Ammon's horn (tissue), 1 donor: ENCODE data around the gene PER1.

Experiments used
- DNase-seq: peaks from one replicate; pipeline ENCODE4 v3.0.0-alpha.2; 2016; ENCODE audit warnings: low spot score

The PER1 gene

DNA sequence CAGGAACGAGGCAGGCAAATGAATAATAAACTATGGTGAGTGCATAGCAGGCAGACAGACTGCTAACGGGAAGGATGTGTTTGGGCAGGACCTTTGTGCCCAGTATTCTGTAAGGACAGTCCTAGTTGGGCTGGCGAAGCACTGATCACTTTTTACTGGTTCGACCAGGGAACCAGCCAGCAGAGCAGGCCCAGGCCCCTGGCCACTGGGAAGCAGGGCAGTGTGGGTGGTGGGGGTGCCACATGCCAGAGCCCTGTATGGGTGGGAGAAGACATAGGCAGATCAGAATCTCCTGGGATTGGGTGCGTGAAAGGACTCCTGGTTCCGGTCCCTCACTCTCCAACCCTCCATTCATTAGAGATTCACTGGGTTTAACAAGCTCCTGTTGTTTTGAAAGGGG is 14.5 kb upstream of the PER1 start:
- no peak for DNase-seq

DNA sequence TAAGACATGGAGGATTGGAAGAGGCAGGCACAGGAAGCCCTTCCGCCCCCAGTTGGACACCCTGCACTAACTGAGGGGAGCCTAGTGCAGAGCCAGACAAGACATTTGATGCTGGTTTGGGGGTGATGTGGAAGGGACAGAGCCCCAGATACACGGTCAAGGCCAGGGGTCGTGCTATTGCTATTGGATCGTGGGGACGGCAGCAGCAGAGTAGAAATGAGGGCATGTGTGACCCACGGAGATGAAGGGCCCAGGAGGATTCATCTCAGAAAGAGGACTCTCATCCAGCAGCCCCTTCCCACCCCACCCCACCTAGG is 12.6 kb upstream of the PER1 start:
- no peak for DNase-seq

DNA sequence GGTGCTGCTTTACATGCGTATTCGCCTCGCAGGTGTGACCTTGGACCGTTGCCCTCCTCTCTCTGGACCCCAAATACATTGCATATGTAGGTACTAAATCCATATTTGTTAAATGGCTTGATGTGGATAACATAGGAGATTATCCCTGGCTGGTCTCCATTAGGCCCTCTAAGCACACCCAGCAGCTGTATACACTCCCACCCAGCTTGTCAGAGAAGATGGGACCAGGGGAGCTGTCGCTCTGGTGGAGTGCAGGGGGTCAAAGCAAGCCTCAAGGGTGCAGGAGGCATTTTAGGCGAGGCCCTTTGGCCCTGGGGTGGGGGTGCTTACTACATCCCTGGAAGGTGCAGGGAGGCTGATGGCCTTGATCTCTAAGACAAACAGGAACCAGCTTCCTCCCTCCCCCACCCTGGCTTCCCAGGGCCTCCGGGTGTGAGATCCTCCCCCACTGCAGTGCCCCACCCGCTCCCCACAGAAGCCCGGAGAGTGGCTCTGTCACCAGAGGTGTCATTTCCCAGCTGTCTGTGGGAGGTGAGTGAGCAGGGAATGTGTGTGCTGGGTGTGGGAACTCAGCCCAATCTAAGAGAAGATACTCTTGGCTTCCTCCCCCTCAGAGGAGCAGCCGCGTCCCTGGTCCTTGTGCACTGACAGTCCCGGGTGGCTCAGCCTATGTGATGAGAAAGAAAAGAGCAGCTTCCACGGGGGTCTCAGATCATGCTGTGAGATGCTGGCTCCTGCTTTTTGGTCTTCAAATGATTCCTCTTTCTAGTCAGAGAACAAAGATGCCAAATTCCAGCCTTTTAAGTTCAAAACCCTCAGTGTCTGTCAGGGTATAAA is 12.0 kb upstream of the PER1 start:
- peak; percentile 63 for DNase-seq

DNA sequence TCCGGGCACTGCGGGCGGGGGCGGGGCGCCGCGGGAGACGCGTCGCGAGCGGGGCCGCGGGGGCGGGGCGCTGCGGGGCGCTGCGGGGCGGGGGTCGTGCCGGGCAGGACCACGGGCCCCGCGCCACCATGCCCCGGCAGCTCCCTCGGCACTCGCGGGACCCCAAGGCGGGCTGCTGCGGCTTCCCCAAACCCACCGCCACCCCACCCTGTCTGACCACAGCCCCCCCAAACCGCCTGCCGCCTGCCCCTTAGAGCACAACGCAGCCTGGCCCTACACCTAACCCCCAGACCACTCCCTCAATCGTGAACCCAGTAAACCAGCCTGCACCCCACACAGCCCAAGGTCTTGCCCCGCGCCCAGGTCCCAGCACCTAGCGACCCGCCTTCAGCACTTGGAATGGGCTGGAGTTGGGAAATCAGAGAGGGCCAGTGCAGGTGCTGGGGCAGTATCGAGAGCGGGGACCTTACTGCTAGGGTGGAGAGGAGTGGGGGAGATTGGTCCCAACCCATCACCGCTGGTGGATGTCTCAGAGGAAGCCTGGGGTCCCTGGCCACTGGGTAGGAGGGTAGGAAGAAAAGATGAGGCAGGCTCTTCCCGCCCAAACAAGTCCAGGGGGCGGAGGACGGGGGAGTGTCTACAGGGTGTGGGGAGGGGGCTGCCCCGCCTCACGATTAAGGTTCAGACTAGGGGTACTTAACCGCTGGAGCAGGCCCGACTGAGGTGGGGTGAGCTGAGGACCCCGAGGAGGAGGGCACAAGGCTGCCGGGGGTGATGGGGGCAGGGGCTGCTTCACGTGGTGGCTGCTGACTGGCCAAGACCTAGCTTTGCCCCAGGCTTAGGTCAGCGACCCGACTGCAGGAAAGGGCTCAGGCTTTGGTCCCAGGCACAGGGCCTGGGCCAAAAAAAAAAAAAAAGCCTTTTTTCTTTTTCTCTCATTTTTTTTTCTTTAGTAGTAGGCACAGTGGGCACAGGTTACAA is 11.1 kb upstream of the PER1 start:
- DNase-seq, result no peak

DNA sequence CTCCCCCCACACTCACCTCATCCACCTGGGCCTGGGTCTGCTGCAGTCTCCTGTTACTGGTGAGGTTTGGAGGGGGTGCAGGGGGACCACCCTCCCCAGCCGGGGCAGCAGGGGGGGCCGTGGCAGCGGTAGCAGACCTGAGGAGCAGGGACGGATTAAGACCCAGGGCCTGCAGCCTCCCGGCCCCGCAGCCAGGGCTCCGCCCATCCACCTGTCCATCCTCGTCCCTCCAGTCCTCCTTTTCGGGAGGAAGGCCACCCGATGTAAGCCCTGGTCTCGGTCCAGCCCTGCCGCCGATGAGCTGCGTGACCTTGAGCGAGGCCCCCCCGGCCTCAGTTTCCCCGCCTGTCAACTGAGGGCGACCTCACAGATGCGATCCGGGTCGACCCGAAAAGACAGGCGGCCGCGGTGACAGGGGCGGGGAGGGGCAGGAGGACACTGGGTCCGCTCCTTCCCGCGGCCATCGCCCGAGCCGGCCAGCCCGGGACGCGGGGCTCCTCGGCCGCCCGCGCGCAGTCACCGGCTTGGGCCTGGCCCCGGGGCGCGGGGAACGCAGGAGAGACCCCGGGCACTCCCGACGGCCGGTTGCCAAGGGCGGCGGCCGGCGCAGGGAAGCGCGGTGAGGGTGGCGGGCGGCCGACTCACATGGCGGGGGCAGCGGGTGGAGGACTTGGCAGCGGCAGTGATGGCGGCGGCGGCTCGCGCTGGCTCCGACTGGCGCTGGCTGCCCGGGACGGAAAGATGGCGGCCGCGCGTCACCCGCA is 10.2 kb upstream of the PER1 start, which contains the start of gene VAMP2:
VAMP2 (minus strand) TSS at position 716 of the 764 bp plus-strand sequence; CDS start at position 647, 69 bp downstream.
- DNase-seq, result peak; percentile 78

DNA sequence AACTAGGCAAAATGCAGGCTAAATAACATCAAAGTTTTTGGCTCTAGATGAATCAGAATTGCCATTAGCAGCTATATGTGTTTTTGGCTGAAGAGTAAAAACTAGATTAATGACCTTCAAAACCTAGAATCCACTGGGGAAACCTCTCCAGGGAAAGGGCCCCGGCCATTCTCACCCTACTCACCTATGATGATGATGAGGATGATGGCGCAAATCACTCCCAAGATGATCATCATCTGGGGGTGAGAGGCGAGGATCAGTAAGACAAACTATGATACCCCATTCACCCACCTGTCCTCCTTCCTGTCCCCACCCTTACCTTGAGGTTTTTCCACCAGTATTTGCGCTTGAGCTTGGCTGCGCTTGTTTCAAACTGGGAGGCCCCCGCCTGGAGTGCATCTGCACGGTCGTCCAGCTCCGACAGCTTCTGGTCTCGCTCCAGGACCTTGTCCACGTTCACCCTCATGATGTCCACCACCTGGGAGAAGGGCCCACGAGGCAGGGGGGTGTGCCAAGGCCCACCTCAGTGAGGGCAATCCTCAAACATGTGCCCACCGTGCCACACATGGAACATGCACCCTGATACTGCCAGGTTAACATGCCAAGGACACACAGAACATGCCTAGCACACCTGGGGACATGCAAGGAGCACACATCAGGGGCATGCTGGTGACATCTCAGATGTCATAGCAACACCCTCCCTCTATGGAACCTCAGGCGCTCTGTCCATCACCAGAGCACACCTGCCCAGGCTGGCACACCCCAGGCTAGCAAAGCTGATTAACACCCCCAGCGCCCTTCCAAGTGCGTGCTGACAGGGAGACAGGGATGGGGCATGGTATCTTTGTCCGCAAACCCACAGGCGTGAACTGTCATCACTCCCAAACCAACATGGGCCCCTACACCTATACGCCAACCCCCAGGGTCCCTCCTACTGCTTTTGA is 9.4 kb upstream of the PER1 start:
- no peak for DNase-seq

DNA sequence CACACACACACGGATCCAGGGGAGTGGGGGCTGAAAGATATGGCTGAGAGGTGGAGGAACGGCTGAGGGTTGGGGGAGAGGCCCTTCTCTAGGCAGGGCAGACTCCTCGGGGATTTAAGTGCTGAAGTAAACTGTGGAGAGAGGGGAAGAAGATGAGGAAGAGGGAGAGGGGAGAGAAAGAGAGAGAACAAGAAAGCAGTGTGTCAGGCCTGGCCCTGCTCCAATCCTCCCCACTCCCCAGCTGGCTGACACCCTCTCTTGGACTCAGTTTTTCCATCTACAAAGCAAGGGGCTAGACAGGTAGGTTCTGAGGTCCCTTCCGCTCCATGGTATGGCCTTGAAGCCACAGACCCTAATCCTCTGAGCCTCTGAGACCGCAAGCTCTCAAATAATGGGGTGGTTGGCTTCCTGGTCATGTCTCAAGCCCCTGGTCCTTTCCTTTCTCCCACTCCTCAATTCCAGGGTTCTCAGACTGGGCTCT is 8.6 kb upstream of the PER1 start:
- no peak for DNase-seq

DNA sequence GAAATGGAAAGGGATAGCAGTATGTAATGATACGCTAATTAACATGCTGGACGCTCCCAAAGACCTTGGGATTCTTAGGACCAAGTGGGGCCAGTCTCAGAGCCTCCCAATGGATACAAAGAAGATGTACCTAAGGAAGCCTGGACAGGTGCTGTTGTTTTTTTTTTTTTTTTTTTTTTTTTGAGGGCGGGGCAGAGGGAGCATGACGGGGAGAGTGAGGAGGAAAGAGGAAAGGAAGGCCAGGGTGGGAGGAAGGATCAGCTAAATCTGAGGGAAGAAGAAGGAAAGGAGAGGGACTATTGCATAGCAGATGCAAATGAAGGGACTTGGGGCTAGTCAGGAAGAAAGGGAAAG is 8.0 kb upstream of the PER1 start:
- DNase-seq, result no peak

DNA sequence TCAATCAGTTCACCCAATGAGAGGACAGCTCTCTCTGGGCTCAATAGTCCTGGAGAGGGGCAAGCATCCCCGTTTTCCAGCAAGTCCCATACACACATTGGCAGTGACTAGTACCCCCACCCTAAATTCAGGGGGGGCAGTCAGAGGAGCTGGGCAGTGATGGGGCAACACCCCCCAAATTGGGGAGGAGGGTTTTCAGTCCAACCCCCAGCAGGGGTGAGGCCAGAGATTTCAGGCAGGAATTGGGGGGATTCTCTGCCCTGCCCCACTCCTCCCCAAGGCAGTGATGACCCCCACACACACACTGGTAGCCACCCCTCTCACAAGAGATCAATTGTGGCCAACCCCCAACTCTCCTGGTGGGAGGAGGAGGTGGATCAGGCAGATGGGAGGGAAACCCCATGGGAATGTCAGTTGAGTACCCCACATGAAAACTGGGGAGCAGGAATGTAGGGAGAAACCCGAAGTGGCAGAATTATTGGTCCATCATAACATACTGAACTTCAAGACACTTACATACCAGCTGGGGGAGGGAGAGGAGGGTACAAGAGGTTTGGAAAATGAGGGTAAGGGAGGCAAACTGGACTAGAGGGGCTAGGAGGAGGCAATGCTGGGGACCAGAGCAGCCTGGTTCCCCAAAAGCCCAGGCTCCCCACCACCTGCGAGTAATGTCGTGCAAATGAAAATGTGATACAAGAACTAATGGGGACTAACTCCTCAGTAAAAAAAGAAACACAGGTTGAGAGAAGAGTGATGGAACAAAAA is 7.4 kb upstream of the PER1 start:
- no peak for DNase-seq

DNA sequence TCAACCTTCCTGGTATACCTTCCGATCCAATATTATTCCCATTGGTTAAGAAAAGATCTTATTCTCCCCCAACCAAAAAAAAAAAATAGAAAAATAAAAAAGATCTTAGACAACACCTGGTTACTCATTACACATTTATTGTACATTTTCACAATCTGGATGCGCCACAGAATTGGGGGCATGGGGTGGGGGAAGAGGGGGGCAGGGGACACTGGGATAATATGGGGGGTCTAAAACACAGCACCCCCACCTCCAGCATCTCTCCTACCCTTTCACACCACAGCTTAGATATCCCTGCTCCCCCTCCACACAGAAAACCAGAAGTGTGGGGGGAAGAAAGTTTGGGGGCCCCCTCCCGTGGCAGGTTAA is 6.8 kb upstream of the PER1 start:
- DNase-seq, result no peak

DNA sequence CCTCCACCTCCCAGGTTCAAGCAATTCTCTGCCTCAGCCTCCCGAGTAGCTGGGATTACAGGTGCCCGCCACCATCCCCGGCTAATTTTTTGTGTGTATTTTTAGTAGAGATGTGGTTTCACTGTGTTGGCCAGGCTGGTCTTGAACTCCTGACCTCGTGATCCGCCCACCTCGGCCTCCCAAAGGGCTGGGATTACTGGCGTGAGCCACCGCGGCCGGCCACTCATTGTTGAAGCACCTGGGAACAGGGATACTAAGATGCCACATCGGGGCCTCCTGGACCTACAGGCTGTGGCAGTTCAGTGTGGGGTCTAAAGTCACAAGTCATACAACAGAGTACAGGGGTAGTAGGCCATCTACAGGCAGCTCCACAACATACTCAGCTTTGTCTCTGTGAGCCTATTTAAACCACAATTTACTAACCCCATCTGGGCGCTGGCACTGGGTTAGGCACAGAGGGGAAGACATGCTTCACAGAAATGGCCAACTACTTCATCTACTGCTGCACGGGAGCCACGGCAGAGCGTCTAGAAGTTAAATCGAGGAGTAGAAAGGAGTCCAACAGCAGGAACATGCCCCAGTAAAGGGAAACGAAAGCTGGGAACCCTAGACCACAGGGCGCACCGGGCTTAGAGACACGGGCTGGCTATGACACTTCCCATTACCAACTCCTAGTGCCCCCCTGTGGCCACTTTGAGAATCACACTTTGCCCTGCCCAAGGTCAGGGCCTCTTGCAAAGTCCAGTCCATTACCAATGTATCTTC is 6.2 kb upstream of the PER1 start:
- DNase-seq, result peak; percentile 93

DNA sequence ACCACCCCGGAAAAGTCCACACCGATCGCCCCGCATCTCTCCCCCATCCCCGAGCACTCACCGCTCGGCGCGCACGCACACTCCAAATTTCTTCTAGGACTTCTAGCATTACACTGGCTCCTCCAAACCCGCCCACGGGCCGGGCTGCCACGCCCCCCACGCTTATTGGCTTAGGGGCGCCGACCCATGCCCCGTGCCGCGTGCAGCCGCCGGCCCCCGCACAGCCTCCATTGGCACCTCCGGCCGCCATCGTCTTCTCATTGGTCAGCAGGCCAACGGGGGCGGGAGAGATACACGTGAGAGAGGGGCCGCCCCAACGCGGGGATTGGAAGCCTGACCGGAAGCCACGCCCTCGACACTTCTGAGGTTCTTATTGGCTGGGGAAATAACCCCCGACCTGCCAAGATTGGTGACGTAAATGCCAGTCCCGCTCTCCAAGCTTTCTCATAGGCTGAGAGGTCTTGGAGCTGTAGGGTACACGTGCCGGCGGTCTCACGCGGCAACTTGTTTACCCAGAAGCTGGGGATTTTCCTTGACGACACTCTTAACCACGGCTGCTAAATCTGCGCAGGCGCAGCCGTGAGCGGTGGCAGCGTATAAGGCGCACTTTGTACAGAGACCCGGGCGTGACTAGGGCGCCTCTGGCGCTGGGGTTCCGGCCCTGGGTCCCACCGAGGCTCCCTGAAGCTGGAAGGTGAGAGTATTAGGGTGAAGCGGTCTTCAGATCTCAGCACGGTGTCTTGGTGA is 4.2 kb upstream of the PER1 start:
- DNase-seq, result peak; percentile 99

DNA sequence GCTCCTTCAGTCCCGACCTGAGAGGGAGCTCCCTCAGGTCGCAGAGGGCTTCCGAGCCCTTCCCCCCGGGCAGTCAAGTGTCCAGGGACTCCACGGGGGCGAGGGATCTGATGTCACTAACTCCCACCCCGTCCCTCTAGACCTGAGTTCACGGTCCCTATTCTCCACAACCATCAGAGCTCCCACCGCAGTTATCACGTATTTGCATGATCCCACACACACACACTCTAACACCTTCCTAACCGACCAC is 3.7 kb upstream of the PER1 start:
- no peak for DNase-seq

DNA sequence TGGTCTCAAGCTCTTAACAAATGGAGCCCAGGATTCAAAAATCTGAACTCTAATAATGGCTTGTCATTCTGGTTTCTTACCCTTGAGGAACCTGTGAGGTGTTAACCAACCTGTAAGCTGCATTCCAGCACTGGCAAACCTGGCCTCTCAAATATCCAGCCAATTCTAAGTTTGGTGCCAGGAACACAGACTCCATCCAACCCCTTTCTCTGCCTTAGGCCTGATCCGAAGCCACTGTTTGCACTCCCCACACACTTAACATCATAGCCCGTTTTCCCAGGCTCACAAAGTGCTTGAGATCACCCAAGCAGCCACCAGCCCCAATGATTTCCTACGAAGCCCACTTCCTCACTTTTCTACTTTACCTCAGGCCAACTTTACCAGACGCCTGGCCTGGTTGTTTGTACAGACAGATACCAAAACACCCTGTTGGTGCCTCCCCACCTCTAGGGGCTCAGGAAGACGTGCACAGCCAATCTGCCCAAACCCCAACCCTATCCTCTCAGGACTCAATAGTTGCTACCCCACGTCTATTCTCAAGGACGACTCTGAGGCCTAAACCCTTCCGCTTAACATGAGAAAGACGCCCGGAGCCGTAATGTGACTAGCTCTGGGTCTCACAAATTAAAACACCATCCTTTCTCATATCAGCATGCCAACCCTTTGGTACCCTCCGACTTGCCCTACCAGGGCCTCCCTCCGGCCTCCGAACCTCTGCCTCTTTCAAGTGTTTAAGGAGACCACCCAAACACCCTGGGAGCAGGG is 3.2 kb upstream of the PER1 start:
- no peak for DNase-seq

DNA sequence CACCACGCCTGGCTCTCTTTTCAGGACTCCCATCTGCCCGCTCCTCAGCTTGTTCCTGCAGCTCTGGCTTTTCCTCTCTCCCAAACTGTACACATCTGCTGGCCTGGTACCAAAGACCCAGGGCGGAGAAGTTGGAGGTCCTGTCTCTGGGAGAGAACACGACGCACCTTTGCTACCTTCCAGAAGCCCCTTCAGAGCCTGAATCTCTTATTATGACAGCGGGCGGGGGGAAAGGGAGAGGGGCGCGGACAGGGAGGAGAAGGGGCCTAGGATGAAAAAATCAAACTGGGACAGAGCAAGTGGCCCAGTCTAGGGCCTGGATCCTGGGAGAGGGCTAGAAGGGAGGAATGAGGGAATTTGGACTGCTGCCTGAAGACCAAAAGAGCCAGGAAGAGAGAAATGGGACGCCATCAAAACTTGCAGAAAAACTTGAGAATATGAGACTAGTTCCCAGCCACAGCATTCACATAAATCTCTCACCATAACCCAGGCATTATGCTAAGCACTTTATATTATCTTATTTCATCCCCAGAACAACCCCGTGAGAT is 2.5 kb upstream of the PER1 start:
- no peak for DNase-seq

DNA sequence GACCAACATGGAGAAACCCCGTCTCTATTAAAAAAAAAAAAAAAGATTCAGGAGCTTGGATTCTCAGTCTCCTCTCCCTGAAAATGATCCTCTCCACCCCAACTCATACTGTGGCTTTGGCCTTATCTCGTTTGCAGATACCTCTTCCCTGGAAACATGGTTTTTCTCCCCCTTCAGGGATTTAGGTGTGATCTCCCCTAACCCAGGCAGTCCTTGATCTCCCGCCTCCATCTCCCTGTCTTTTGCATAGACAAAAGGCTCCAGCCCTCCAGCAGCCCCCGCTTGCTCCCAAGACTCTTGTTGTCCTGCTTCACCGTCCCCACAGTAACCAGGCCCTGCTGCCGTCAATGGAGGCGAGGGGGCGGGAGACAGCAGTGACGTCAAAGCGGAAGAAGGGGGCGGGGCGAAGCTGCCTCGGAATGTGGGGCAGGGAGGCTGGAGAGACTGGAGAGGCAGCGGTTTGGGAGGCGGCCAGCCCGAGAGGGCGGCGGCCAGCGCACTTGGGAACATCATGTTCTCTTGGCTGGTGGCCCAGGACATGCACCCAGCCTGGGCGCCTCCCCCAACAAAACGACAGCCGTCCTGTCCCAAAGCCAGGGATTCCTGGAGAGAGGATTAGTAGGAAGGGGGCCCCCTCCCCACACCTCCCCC is 1.9 kb upstream of the PER1 start:
- peak; percentile 97 for DNase-seq

DNA sequence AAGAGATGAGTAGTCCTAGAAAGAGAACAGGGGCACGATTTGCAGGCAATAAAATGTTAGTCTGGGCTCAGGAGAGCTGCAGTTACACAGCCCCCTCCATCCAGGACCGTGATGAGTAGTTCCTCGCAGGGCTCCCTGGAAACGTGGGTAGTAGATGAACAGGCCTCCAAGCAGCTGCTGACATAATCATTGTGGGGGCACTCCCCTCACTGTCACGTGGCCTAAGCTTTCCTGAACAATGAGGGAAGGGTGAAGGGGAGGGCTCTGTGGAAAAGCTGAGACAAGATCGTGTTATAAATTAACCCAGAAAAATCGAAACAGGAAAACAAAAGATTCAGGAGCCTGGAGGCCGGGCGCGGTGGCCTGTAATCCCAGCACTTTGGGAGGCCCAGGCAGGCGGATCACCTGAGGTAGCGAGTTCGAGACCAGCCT is 1.3 kb upstream of the PER1 start:
- DNase-seq, result peak; percentile 91

DNA sequence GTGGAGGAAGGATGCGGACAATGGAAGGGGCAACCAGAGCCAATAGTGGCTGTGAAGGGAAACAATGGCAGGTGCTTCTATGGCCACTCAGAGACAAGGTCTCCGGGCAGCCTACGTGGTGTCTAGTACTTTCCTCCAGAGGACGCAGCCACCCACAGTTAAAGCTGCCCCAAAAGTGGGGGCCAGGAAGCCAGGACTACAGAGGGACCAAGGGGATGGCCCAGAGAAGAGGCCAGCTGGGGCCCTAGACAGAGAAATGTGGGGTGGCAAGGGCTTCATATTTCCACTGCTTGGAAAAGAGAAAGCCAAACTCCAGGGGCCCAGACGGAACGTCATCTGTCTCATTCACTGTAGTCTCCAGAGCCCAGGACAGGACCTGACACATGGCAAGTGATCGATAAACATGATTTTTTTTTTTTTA is 837 bp upstream of the PER1 start:
- DNase-seq, result no peak
